ENCODE results near the gene SLC28A1.

The SLC28A1 gene

GRCh38 chr15:84886211-84886983 lies 1.9 kb downstream of the SLC28A1 start:
- H3K4me1 Mint-ChIP-seq (ENCODE audit: low read depth), result peaks cover 9% of the 10 kb centered on the region
- H3K36me3 Mint-ChIP-seq (ENCODE audit: low read depth), result no peaks in the 10 kb centered on the region
- no peaks in the 10 kb centered on the region for H3K9me3 Mint-ChIP-seq
- H3K27me3 Mint-ChIP-seq, result no peaks in the 10 kb centered on the region
- no peak overlapping the region for H3K27ac Mint-ChIP-seq
- intact Hi-C loops (cut with micrococcal nuclease), result no loop called here
- H3K4me3 Mint-ChIP-seq, result no peak overlapping the region

GRCh38 chr15:84886984-84887299 lies 2.5 kb downstream of the SLC28A1 start:
- intact Hi-C loops (cut with micrococcal nuclease), result no loop called here
- Mint-ChIP-seq H3K4me1 (ENCODE audit: low read depth) (peaks cover 9% of the 10 kb centered on the region), H3K36me3 (ENCODE audit: low read depth) (no peaks in the 10 kb centered on the region), H3K27ac (no peak overlapping the region), H3K4me3 (no peak overlapping the region), H3K9me3 (no peaks in the 10 kb centered on the region), H3K27me3 (no peaks in the 10 kb centered on the region)

GRCh38 chr15:84887938-84888337 lies 3.5 kb downstream of the SLC28A1 start:
- Mint-ChIP-seq H3K36me3 (ENCODE audit: low read depth) (no peaks in the 10 kb centered on the region), H3K9me3 (no peaks in the 10 kb centered on the region), H3K4me3 (no peak overlapping the region), H3K4me1 (ENCODE audit: low read depth) (peaks cover 9% of the 10 kb centered on the region), H3K27ac (no peak overlapping the region), H3K27me3 (no peaks in the 10 kb centered on the region)
- intact Hi-C loops (cut with micrococcal nuclease), result no loop called here

GRCh38 chr15:84888639-84889038 lies 4.2 kb downstream of the SLC28A1 start:
- intact Hi-C loops (cut with micrococcal nuclease), result no loop called here
- Mint-ChIP-seq H3K36me3 (ENCODE audit: low read depth) (no peaks in the 10 kb centered on the region), H3K4me1 (ENCODE audit: low read depth) (peaks cover 9% of the 10 kb centered on the region), H3K4me3 (no peak overlapping the region), H3K27ac (no peak overlapping the region), H3K27me3 (no peaks in the 10 kb centered on the region), H3K9me3 (no peaks in the 10 kb centered on the region)

GRCh38 chr15:84889313-84889990 lies 5.0 kb downstream of the SLC28A1 start:
- H3K36me3 Mint-ChIP-seq (ENCODE audit: low read depth), result no peaks in the 10 kb centered on the region
- peaks cover 9% of the 10 kb centered on the region for H3K4me1 Mint-ChIP-seq (ENCODE audit: low read depth)
- intact Hi-C loops (cut with micrococcal nuclease), result no loop called here
- no peaks in the 10 kb centered on the region for H3K9me3 Mint-ChIP-seq
- H3K4me3 Mint-ChIP-seq, result no peak overlapping the region
- H3K27ac Mint-ChIP-seq, result no peak overlapping the region
- H3K27me3 Mint-ChIP-seq, result no peaks in the 10 kb centered on the region

GRCh38 chr15:84889991-84890669 lies 5.7 kb downstream of the SLC28A1 start:
- no peaks in the 10 kb centered on the region for H3K9me3 Mint-ChIP-seq
- no peaks in the 10 kb centered on the region for H3K36me3 Mint-ChIP-seq (ENCODE audit: low read depth)
- H3K4me3 Mint-ChIP-seq, result no peak overlapping the region
- no peaks in the 10 kb centered on the region for H3K27me3 Mint-ChIP-seq
- no peak overlapping the region for H3K27ac Mint-ChIP-seq
- peaks cover 9% of the 10 kb centered on the region for H3K4me1 Mint-ChIP-seq (ENCODE audit: low read depth)
- intact Hi-C loops (cut with micrococcal nuclease), result no loop called here

GRCh38 chr15:84890670-84891162 lies 6.3 kb downstream of the SLC28A1 start:
- Mint-ChIP-seq H3K4me1 (ENCODE audit: low read depth) (peaks cover 9% of the 10 kb centered on the region), H3K4me3 (no peak overlapping the region), H3K27ac (no peak overlapping the region), H3K27me3 (no peaks in the 10 kb centered on the region), H3K9me3 (no peaks in the 10 kb centered on the region), H3K36me3 (ENCODE audit: low read depth) (no peaks in the 10 kb centered on the region)
- intact Hi-C loops (cut with micrococcal nuclease), result no loop called here

- intact Hi-C loops (cut with micrococcal nuclease), result no loop called here
- Mint-ChIP-seq H3K4me1 (ENCODE audit: low read depth) (peaks cover 9% of the 10 kb centered on the region), H3K9me3 (no peaks in the 10 kb centered on the region), H3K4me3 (no peak overlapping the region), H3K27me3 (no peaks in the 10 kb centered on the region), H3K36me3 (ENCODE audit: low read depth) (no peaks in the 10 kb centered on the region), H3K27ac (no peak overlapping the region)
Measured at GRCh38 chr15:84891339-84891738, 6.9 kb downstream of the SLC28A1 start.

GRCh38 chr15:84892786-84893307 lies 8.4 kb downstream of the SLC28A1 start:
- H3K27ac Mint-ChIP-seq, result no peak overlapping the region
- intact Hi-C loops (cut with micrococcal nuclease), result no loop called here
- no peak overlapping the region for H3K4me3 Mint-ChIP-seq

GRCh38 chr15:84893607-84894006 lies 9.1 kb downstream of the SLC28A1 start:
- Mint-ChIP-seq H3K4me1 (ENCODE audit: low read depth) (peaks cover 5% of the 10 kb centered on the region), H3K27ac (no peak overlapping the region)
- intact Hi-C loops (cut with micrococcal nuclease), result no loop called here

More at GRCh38 chr15:84892786-84893307, 8.4 kb downstream of the SLC28A1 start:
- Mint-ChIP-seq H3K27me3 (no peaks in the 10 kb centered on the region), H3K4me1 (ENCODE audit: low read depth) (peaks cover 7% of the 10 kb centered on the region), H3K36me3 (ENCODE audit: low read depth) (no peaks in the 10 kb centered on the region), H3K9me3 (no peaks in the 10 kb centered on the region)

GRCh38 chr15:84894736-84895425 lies 10.4 kb downstream of the SLC28A1 start:
- Mint-ChIP-seq H3K4me1 (ENCODE audit: low read depth) (peaks cover under 1% of the 10 kb centered on the region), H3K27ac (no peak overlapping the region), H3K9me3 (no peaks in the 10 kb centered on the region), H3K36me3 (ENCODE audit: low read depth) (no peaks in the 10 kb centered on the region), H3K27me3 (peaks cover 1% of the 10 kb centered on the region), H3K4me3 (no peak overlapping the region)
- intact Hi-C loops (cut with micrococcal nuclease), result no loop called here

More at GRCh38 chr15:84893607-84894006, 9.1 kb downstream of the SLC28A1 start:
- Mint-ChIP-seq H3K27me3 (no peaks in the 10 kb centered on the region), H3K9me3 (no peaks in the 10 kb centered on the region), H3K36me3 (ENCODE audit: low read depth) (no peaks in the 10 kb centered on the region), H3K4me3 (no peak overlapping the region)

- intact Hi-C loops (cut with micrococcal nuclease), result no loop called here
- Mint-ChIP-seq H3K9me3 (peaks cover 9% of the 10 kb centered on the region), H3K27me3 (peaks cover 1% of the 10 kb centered on the region), H3K4me1 (ENCODE audit: low read depth) (no peaks in the 10 kb centered on the region), H3K27ac (no peak overlapping the region), H3K36me3 (ENCODE audit: low read depth) (no peaks in the 10 kb centered on the region), H3K4me3 (no peak overlapping the region)
Measured at GRCh38 chr15:84898761-84899160, 14.3 kb downstream of the SLC28A1 start.

GRCh38 chr15:84899750-84900149 lies 15.3 kb downstream of the SLC28A1 start:
- no peaks in the 10 kb centered on the region for H3K36me3 Mint-ChIP-seq (ENCODE audit: low read depth)
- intact Hi-C loops (cut with micrococcal nuclease), result no loop called here
- peaks cover 9% of the 10 kb centered on the region for H3K9me3 Mint-ChIP-seq
- no peaks in the 10 kb centered on the region for H3K4me1 Mint-ChIP-seq (ENCODE audit: low read depth)
- H3K4me3 Mint-ChIP-seq, result no peak overlapping the region
- H3K27me3 Mint-ChIP-seq, result peaks cover 1% of the 10 kb centered on the region
- H3K27ac Mint-ChIP-seq, result no peak overlapping the region

Measured in dendritic cell treated with granulocyte-macrophage colony-stimulating factor and Interleukin-4, amounts not matched to agents 40 ng/mL and 50 ng/mL, for 4 days (primary cell).